Esophagus squamous epithelium (tissue), 4 donors: ENCODE data around the gene MYO18A.

ENCODE experiments used
- CTCF ChIP-seq, 6 experiments: fragments of 450-650 bp in 4 of 6; fragments of 200-600 bp in 2 of 6; sonication (generic) in 2 of 6; IDR thresholded peaks; one replicate each; pipeline ENCODE4 v1.5.1; 2016 to 2019; ENCODE audit warnings: antibody characterized with exemption in 6 of 6, mild to moderate bottlenecking in 4 of 6, moderate library complexity in 4 of 6
- POLR2A ChIP-seq, 4 donors: fragments of 450-650 bp; IDR thresholded peaks; one replicate each; pipeline ENCODE4 v1.6.1; 2017; ENCODE audit warnings: antibody characterized with exemption in 4 of 4, mild to moderate bottlenecking in 4 of 4, moderate library complexity in 3 of 4

- TF ChIP-seq CTCF (IDR thresholded peaks at IDR 0.05) (no peak), POLR2A (IDR thresholded peaks at IDR 0.05) (no peak)
Measured at GRCh38 chr17:29165261-29165660, 14.9 kb downstream of the MYO18A start.
